Mononuclear cell (primary cell): ENCODE measurements around the gene GPR18. TPM values are rescaled to one million over a fixed set of nuclear protein-coding genes. Genes with fewer than 3 reads are reported as not detected.
"Not testable (repeated sequence)": the region's sequence is repeated elsewhere in the genome, so short reads cannot be mapped to it uniquely, and the experiment has no call there.

ENCODE experiments used
- H3K27me3 ChIP-seq: 2 replicates; pipeline ENCODE4 v1.6.0; 2011; ENCODE audit warnings: low read length, control low read depth; ENCODE audit not compliant: insufficient read depth
- H3K4me1 ChIP-seq: 2 replicates; pipeline ENCODE4 v1.5.1; 2011; ENCODE audit warnings: mild to moderate bottlenecking, low read length, control low read depth; ENCODE audit not compliant: insufficient read depth
- H3K4me3 ChIP-seq: 2 replicates; pipeline ENCODE4 v1.5.1; 2011; ENCODE audit warnings: mild to moderate bottlenecking, low read length, moderate library complexity
- H3K9me3 ChIP-seq: 2 replicates; pipeline ENCODE4 v1.5.1; 2011; ENCODE audit warnings: low read depth, mild to moderate bottlenecking, control low read depth, low read length
- total RNA-seq: library from RNA; depleted of rRNA; stranded (reverse); fragments of >200 nt; gene quantifications from one replicate; pipeline ENCODE4 v1.2.3, GENCODE V29; 2012

The GPR18 gene
- total RNA-seq, 1 donor, result 38.0 TPM

- no peak overlapping the region for H3K4me3 ChIP-seq
- no peaks in the 10 kb centered on the region for H3K9me3 ChIP-seq
- H3K27me3 ChIP-seq, result no peaks in the 10 kb centered on the region
- no peaks in the 10 kb centered on the region for H3K4me1 ChIP-seq
Observed at GRCh38 chr13:99246100-99246499, 12.1 kb downstream of the GPR18 start.

DNA sequence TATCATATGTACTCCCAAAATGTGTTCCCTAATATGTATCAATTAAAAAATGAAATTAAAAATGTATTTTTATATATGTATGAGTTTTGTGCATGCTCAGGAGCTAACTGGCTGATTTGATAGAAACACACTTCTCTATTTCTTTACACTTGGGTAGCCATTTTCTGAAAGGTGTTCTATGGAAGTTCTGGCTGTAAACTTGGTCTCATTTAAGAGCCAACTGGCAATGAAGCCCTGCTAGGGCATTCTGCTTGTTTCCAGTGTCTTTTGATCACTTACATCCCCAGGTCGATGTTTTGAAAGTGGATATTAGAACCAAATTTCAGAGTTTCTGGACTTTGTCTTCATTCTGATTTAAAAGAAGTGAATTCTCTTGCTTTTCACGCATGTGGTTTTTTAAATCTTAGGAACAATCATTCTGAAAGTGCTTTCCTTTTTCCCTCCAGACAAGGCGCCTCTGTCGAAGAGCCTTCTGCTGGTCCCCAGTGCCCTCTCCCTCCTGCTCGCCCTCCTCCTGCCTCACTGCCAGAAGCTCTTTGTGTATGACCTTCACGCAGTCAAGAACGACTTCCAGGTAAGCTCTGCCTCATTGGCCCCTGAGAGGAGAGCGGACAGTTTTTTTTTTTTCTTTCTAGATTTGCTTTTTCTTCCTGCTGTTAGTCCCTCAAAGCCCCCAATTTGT lies 20.1 kb downstream of the GPR18 start:
- Histone ChIP-seq H3K4me1 (peaks cover 41% of the 10 kb centered on the region), H3K27me3 (no peaks in the 10 kb centered on the region), H3K9me3 (no peaks in the 10 kb centered on the region), H3K4me3 (peak overlapping the region; percentile 32)

DNA sequence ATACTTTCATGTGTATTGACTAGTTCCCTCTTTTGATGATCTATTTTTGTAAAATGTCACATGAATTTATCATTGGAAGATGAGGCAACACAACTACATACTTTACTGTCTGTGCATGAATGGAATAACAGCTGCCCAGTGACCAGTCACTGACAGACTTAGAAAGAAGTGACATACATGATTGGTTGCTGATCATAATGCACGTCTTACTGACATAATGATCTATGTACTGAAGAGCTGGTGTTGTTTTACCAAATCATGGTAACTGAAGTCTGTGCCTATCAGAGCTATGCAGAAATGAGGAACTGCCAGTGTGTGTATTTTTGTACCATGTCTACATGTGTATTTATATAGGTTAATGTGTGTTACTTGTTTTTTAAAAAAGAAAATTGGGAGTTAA lies 26.5 kb downstream of the GPR18 start:
- no peaks in the 10 kb centered on the region for H3K27me3 ChIP-seq
- H3K4me3 ChIP-seq, result no peak overlapping the region
- H3K9me3 ChIP-seq, result no peaks in the 10 kb centered on the region
- H3K4me1 ChIP-seq, result peaks cover 62% of the 10 kb centered on the region

DNA sequence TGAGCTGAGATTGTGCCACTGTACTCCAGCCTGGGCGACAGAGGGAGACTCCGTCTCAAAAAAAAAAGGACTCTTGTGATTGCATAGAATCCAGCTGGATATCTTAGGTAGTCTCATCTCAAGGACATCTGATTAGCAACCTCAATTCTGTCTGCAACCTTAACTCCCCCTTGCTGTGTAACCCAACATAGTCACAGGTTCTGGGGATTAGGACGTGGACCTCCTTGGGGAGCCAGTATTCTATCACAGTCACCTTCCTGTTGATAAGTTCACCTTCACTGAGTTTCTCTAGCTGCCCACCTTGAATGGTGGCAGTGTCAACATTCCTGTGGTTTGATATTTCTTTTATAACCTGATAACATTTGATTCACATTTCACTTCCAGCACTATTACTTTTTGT lies 27.2 kb downstream of the GPR18 start:
- Histone ChIP-seq H3K4me1 (peaks cover 69% of the 10 kb centered on the region), H3K9me3 (no peaks in the 10 kb centered on the region), H3K4me3 (no peak overlapping the region)

DNA sequence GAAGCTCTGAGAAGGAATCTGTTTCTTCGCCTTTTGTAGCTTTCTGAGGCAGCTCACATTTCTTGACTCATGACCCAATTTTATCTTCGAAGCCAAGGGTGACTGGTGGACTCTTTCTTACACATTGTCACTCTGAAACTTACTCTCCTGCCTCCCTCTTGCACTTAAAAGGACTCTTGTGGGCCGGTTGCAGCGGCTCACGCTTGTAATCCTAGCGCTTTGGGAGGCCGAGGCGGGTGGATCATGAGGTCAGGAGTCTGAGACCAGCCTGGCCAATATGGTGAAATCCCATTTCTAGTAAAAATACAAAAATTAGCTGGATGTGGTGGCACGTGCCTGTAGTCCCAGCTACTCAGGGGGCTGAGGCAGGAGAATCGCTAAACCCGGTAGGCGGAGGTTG lies 27.6 kb downstream of the GPR18 start:
- not testable (repeated sequence) for H3K27me3 ChIP-seq, H3K4me3 ChIP-seq, H3K9me3 ChIP-seq
- H3K4me1 ChIP-seq, result peaks cover 73% of the 10 kb centered on the region

More for the DNA sequence above, 27.2 kb downstream of the GPR18 start:
- no peaks in the 10 kb centered on the region for H3K27me3 ChIP-seq

GRCh38 chr13:99228737-99229691 lies 29.2 kb downstream of the GPR18 start:
- Histone ChIP-seq H3K4me1 (peaks cover 77% of the 10 kb centered on the region), H3K9me3 (no peaks in the 10 kb centered on the region), H3K27me3 (no peaks in the 10 kb centered on the region), H3K4me3 (no peak overlapping the region)

GRCh38 chr13:99227909-99228688 lies 30.1 kb downstream of the GPR18 start:
- no peak overlapping the region for H3K4me3 ChIP-seq
- H3K27me3 ChIP-seq, result no peaks in the 10 kb centered on the region
- H3K4me1 ChIP-seq, result peaks cover 83% of the 10 kb centered on the region
- no peaks in the 10 kb centered on the region for H3K9me3 ChIP-seq

DNA sequence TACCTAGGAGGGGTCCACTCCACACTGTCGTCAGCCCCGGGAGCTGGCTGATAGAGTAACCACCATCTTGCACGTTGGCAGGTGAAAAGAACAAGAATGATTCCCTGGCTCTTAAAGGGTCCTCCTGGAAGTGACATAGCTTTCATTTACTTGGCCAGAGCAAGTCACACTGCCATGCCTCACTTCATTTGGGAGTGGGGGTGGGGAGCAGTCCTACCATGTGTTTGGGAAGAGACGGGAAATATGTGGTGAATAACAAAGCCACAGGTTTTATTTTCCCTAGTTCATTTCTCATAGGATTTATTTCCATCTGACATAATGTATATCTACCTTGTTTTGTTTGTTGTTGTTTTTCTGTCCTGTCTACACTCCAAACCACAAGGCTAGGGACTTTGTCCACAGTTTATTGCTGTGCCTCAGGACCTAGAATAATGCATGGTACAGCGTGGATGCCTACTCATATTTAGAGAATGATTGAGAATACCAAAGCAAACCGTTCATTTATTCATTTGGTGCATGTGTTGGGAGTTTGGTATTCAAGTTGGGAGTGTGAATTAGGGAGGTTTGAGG lies 30.8 kb downstream of the GPR18 start:
- H3K9me3 ChIP-seq, result no peaks in the 10 kb centered on the region
- no peak overlapping the region for H3K4me3 ChIP-seq
- H3K27me3 ChIP-seq, result no peaks in the 10 kb centered on the region
- H3K4me1 ChIP-seq, result peaks cover 77% of the 10 kb centered on the region

GRCh38 chr13:99226513-99226912 lies 31.7 kb downstream of the GPR18 start:
- no peak overlapping the region for H3K4me3 ChIP-seq
- H3K27me3 ChIP-seq, result no peaks in the 10 kb centered on the region
- H3K4me1 ChIP-seq, result peaks cover 84% of the 10 kb centered on the region
- no peaks in the 10 kb centered on the region for H3K9me3 ChIP-seq

DNA sequence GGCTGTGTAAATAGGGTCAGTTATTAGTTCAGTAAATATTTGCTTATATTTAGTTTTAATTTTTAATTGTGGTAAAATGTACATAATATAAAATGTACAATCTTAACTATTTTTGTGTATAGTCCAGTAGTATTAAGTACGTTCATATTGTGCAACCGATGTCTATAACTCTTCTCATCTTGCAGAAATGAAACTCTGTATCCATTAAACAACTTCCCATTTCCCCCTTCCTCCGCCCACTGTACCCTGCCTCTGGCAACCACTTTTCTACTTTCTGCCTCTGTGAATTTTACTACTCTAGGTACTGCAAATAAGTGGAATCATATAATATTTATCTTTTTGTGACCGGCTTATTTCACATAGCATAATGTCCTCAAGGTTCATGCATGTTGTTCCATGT lies 33.1 kb downstream of the GPR18 start:
- Histone ChIP-seq H3K27me3 (no peaks in the 10 kb centered on the region), H3K4me1 (peaks cover 79% of the 10 kb centered on the region), H3K9me3 (no peaks in the 10 kb centered on the region), H3K4me3 (no peak overlapping the region)

GRCh38 chr13:99224021-99224420 lies 34.2 kb downstream of the GPR18 start:
- no peaks in the 10 kb centered on the region for H3K27me3 ChIP-seq
- no peak overlapping the region for H3K4me3 ChIP-seq
- no peaks in the 10 kb centered on the region for H3K9me3 ChIP-seq
- H3K4me1 ChIP-seq, result peaks cover 76% of the 10 kb centered on the region

DNA sequence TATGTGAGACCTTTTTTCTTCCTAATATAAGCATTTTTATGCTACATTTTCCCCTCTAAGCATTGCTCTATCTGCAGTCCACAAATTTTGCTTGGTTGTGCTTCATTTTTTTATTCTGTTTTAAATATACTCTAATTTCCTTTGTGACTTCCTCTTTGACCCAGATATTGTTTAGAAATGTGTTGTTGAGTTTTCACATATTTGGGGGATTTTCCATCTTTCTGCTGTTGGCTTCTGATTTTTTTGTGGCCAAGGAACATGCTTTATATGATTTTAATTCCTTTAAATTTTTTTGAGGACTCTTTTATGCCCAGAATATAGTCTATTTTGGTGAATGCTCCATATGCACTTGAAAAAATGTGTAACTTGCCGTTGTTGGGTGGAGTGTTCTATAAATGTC lies 34.6 kb downstream of the GPR18 start:
- Histone ChIP-seq H3K4me3 (no peak overlapping the region), H3K4me1 (peaks cover 76% of the 10 kb centered on the region), H3K27me3 (no peaks in the 10 kb centered on the region), H3K9me3 (no peaks in the 10 kb centered on the region)

DNA sequence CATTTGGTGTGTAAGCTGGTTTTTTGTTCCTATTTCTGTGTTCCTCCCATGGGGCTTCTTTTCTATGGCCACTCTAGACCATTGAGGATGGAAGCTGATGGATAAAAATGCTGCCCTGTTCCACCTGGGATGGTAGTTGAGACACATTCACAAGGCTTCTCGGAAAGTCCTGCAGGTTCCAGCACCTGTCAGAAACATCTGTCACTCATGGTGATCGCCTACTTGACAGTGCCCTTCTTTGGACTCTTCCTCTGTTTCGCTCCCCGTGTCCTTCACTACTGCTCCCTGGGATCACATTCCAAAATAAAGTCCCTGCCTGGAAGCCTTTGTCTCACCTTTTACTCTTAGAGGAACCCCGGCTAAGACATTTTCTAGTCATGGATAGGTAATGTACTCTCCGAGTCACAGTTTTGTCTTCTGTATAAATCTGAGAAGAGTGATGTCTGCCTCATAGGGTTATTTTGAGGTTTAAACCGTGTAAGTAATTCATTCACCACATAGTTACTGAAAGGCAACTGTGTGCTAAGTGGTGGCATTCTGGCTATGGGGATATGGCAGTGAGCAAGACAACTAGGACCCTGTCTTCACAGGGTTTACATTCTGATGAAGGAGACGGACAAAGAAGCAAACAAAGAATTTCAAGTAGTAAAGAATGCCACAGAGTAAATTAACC lies 36.5 kb downstream of the GPR18 start:
- no peak overlapping the region for H3K4me3 ChIP-seq
- peaks cover 74% of the 10 kb centered on the region for H3K4me1 ChIP-seq
- H3K27me3 ChIP-seq, result no peaks in the 10 kb centered on the region
- H3K9me3 ChIP-seq, result no peaks in the 10 kb centered on the region

GRCh38 chr13:99220199-99220935 lies 37.8 kb downstream of the GPR18 start:
- Histone ChIP-seq H3K4me3 (no peak overlapping the region), H3K9me3 (no peaks in the 10 kb centered on the region), H3K27me3 (no peaks in the 10 kb centered on the region), H3K4me1 (peaks cover 69% of the 10 kb centered on the region)
